Measurements from ENCODE around the gene LDLRAD3.

DNA sequence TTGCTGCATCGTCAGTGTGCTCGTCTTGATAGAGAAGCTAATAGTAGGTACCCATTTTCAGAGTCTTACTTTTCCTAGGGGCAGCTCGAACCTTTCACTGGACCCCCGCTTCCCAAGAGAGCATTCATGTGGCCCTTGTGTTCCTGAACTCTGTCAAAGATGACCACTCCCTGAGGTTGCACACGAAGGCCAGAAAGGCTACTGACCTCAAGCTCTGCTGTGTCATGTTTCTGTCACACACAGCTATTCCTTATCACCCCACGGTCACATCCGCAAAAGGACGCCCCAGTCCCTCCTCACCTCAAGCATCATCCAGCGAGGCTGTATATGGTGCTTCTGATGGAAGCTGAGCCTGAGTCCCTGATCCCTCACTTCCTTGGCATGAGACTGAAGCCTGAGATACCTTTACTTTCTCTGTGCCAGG is 171.5 kb downstream of the LDLRAD3 start:
- TF ChIP-seq, protein P1, sequence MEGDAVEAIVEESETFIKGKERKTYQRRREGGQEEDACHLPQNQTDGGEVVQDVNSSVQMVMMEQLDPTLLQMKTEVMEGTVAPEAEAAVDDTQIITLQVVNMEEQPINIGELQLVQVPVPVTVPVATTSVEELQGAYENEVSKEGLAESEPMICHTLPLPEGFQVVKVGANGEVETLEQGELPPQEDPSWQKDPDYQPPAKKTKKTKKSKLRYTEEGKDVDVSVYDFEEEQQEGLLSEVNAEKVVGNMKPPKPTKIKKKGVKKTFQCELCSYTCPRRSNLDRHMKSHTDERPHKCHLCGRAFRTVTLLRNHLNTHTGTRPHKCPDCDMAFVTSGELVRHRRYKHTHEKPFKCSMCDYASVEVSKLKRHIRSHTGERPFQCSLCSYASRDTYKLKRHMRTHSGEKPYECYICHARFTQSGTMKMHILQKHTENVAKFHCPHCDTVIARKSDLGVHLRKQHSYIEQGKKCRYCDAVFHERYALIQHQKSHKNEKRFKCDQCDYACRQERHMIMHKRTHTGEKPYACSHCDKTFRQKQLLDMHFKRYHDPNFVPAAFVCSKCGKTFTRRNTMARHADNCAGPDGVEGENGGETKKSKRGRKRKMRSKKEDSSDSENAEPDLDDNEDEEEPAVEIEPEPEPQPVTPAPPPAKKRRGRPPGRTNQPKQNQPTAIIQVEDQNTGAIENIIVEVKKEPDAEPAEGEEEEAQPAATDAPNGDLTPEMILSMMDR (IDR thresholded peaks at IDR 0.05): no peak
- TF ChIP-seq POLR2A (IDR thresholded peaks at IDR 0.05): no peak
